K562 treated with DMSO at 1 percent for 48 hours (cell line): ENCODE measurements around the gene MEP1A. TPM values are rescaled to one million over a fixed set of nuclear protein-coding genes. Genes with fewer than 3 reads are reported as not detected.

Source experiments
- total RNA-seq: library from RNA; unstranded; fragments of 300-600 nt; gene quantifications from 2 replicates; pipeline ENCODE4 v1.2.3, GENCODE V29; 2022; ENCODE audit warnings: low replicate concordance; ENCODE audit errors: extremely low read depth

The MEP1A gene
- total RNA-seq, result not detected in 2 replicates

GRCh38 chr6:46793138-46793537 is at the start of gene MEP1A:
TSS of gene MEP1A (plus strand) at chr6:46793389. CDS start at chr6:46793399, 10 bp downstream.

DNA sequence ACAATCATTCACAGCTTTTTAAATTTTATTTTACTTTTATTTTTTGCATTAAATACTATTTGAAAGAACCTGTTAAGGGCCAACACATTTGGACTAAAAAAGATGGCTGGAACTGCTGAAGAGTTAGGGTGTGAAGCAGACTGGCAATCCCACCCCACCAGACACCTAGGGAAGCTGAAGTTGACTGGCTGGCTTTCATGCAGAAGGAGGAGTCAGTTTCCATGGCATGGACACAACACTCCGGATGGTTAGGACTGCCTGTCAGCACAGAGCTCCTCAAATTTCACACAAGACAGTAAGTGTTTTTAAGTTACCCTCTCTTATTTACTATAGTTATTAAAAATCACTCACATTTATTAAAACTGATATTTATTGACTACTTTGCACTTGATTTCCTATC is 46.5 kb upstream of the MEP1A start, which contains the start of gene ANKRD66:
Gene ANKRD66 (plus strand): TSS at position 238 of the 400 bp plus-strand sequence. CDS start 5,016 bp downstream, outside the sequence.

Other genes with a start within 250 kb of the MEP1A start
- gene CYP39A1, start 140.6 kb upstream of the MEP1A start, total RNA-seq, result not detected in 2 replicates
- not detected in 2 replicates for gene SLC25A27, start 140.4 kb upstream of the MEP1A start, total RNA-seq
- not detected in 2 replicates for gene TDRD6, start 105.5 kb upstream of the MEP1A start, total RNA-seq
- gene PLA2G7, start 58.0 kb upstream of the MEP1A start, total RNA-seq, result not detected in 2 replicates
- not detected in 2 replicates for gene ANKRD66, start 46.5 kb upstream of the MEP1A start, total RNA-seq
- not detected in 2 replicates for gene ADGRF5, start 128.5 kb downstream of the MEP1A start, total RNA-seq
- gene ADGRF1, start 248.9 kb downstream of the MEP1A start, total RNA-seq, result not detected in 2 replicates